ENCODE results near the gene GPR137.
"Not testable (repeated sequence)": the region's sequence is repeated elsewhere in the genome, so short reads cannot be mapped to it uniquely, and the experiment has no call there.

GPR137 gene

DNA sequence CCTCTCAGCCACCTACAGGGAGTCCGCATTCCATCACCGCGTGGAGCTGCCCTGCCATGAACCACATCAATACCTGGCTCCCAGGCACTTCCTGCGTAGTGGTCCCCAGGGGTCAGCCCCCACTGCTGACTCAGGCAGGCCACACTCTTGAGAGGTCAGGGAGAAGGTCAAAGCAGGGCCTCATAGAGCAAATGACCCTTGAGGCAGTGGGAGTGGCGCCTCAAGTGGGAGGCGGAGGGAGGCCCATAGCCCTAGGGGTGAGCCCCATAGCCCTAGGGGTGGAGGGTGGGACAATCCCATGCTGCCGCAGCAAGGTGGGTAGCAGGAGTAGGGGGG is 37.2 kb downstream of the GPR137 start:
- Histone ChIP-seq H3K9ac (ENCODE audit: low read length) (no peak overlapping the region), H3K4me3 (ENCODE audit: low read depth in 1 of 2, low read length in 2 of 2) (no peak overlapping the region), H3K4me1 (ENCODE audit: insufficient read depth, low read length) (peaks cover 9% of the 10 kb centered on the region), H3K27ac (ENCODE audit: low read depth, low read length) (no peak overlapping the region), H3K9me3 (ENCODE audit: low read length) (no peaks in the 10 kb centered on the region), H3K36me3 (ENCODE audit: insufficient read depth, low read length) (no peaks in the 10 kb centered on the region), H3K27me3 (ENCODE audit: control insufficient read depth in 1 of 2, insufficient read depth in 2 of 2, low read length in 2 of 2) (no peaks in the 10 kb centered on the region)

GRCh38 chr11:64323373-64323772 is 37.7 kb downstream of the GPR137 start:
- no peak overlapping the region for H3K4me3 ChIP-seq (ENCODE audit: low read depth in 1 of 2, low read length in 2 of 2)

DNA sequence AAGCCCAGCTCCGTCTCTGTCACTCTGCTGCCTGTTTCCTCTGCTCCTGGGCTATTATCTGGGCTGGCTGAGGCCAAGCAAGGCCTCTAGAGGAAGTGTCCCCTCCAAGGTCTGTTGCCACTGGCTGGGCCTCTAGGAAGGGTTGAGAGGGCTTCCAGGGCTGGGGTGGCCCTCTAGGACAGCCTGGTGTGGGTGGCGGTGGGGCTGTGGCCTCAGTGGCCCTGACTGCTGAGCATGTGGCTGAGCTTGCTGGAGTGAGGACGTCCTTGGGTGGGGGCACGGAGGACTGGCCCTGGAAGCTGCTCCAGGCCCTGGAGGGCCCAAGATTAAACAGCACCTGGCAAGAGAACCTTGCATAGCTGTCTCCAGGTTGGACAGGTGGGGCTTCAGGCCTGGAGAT is 38.3 kb downstream of the GPR137 start:
- not testable (repeated sequence) for H3K36me3 ChIP-seq (ENCODE audit: insufficient read depth, low read length); H3K9ac ChIP-seq (ENCODE audit: low read length); H3K27me3 ChIP-seq (ENCODE audit: control insufficient read depth in 1 of 2, insufficient read depth in 2 of 2, low read length in 2 of 2); H3K27ac ChIP-seq (ENCODE audit: low read depth, low read length); H3K4me3 ChIP-seq (ENCODE audit: low read depth in 1 of 2, low read length in 2 of 2); H3K4me1 ChIP-seq (ENCODE audit: insufficient read depth, low read length); H3K9me3 ChIP-seq (ENCODE audit: low read length)

More at GRCh38 chr11:64323373-64323772, 37.7 kb downstream of the GPR137 start:
- Histone ChIP-seq H3K27me3 (ENCODE audit: control insufficient read depth in 1 of 2, insufficient read depth in 2 of 2, low read length in 2 of 2) (no peaks in the 10 kb centered on the region), H3K27ac (ENCODE audit: low read depth, low read length) (no peak overlapping the region), H3K9ac (ENCODE audit: low read length) (no peak overlapping the region), H3K4me1 (ENCODE audit: insufficient read depth, low read length) (peaks cover 9% of the 10 kb centered on the region), H3K36me3 (ENCODE audit: insufficient read depth, low read length) (no peaks in the 10 kb centered on the region), H3K9me3 (ENCODE audit: low read length) (no peaks in the 10 kb centered on the region)

GRCh38 chr11:64324692-64325469 is 39.2 kb downstream of the GPR137 start:
- no peak overlapping the region for H3K27ac ChIP-seq (ENCODE audit: low read depth, low read length)
- H3K4me1 ChIP-seq (ENCODE audit: insufficient read depth, low read length): no peaks in the 10 kb centered on the region

DNA sequence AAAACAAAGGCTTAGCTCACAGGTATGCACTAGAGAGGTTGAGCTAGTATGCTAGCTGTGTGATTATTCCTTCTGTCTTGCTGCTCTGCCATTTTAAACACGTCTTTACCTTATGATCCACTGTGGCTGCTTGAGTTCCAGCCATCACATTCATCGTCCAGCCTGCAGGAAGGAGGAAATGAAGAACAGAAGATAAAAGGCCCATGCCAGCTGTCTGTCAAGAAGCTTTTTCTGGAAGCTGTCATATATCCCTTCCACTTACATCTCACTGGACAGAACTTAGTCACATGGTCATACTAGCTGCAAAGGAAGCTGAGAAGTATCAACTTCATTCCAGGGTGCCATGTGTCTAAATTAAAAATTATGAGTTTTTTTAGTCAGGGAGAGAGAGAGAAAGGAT is 41.7 kb downstream of the GPR137 start:
- no peaks in the 10 kb centered on the region for H3K36me3 ChIP-seq (ENCODE audit: insufficient read depth, low read length)
- H3K9ac ChIP-seq (ENCODE audit: low read length): no peak overlapping the region
- no peak overlapping the region for H3K27ac ChIP-seq (ENCODE audit: low read depth, low read length)
- H3K4me3 ChIP-seq (ENCODE audit: low read depth in 1 of 2, low read length in 2 of 2): no peak overlapping the region
- no peaks in the 10 kb centered on the region for H3K4me1 ChIP-seq (ENCODE audit: insufficient read depth, low read length)
- no peaks in the 10 kb centered on the region for H3K9me3 ChIP-seq (ENCODE audit: low read length)
- no peaks in the 10 kb centered on the region for H3K27me3 ChIP-seq (ENCODE audit: control insufficient read depth in 1 of 2, insufficient read depth in 2 of 2, low read length in 2 of 2)

More at GRCh38 chr11:64324692-64325469, 39.2 kb downstream of the GPR137 start:
- Histone ChIP-seq H3K27me3 (ENCODE audit: control insufficient read depth in 1 of 2, insufficient read depth in 2 of 2, low read length in 2 of 2) (no peaks in the 10 kb centered on the region), H3K9me3 (ENCODE audit: low read length) (no peaks in the 10 kb centered on the region), H3K36me3 (ENCODE audit: insufficient read depth, low read length) (no peaks in the 10 kb centered on the region), H3K4me3 (ENCODE audit: low read depth in 1 of 2, low read length in 2 of 2) (no peak overlapping the region), H3K9ac (ENCODE audit: low read length) (no peak overlapping the region)

DNA sequence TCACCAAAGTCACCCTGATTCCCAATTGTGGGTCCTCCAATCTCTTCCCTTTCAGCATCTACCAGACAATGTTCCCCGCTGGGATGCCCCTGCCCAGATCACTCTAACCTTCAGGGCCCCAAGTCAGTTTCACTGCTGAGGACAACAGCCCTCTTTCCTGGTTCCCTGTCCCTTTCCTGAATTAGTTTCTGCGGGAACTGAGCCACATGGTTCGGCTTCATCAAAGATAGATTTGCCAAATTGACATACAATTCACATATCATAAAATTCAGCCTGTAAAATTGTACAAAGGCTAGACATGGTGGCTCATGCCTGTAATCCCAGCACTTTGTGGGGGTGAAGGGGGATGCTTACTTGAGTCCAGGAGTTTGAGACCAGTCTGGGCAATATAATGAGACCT is 42.3 kb downstream of the GPR137 start:
- H3K27me3 ChIP-seq (ENCODE audit: control insufficient read depth in 1 of 2, insufficient read depth in 2 of 2, low read length in 2 of 2): no peaks in the 10 kb centered on the region
- H3K4me3 ChIP-seq (ENCODE audit: low read depth in 1 of 2, low read length in 2 of 2): no peak overlapping the region
- H3K9me3 ChIP-seq (ENCODE audit: low read length): no peaks in the 10 kb centered on the region
- no peak overlapping the region for H3K9ac ChIP-seq (ENCODE audit: low read length)
- no peaks in the 10 kb centered on the region for H3K36me3 ChIP-seq (ENCODE audit: insufficient read depth, low read length)
- H3K27ac ChIP-seq (ENCODE audit: low read depth, low read length): no peak overlapping the region
- H3K4me1 ChIP-seq (ENCODE audit: insufficient read depth, low read length): no peaks in the 10 kb centered on the region

DNA sequence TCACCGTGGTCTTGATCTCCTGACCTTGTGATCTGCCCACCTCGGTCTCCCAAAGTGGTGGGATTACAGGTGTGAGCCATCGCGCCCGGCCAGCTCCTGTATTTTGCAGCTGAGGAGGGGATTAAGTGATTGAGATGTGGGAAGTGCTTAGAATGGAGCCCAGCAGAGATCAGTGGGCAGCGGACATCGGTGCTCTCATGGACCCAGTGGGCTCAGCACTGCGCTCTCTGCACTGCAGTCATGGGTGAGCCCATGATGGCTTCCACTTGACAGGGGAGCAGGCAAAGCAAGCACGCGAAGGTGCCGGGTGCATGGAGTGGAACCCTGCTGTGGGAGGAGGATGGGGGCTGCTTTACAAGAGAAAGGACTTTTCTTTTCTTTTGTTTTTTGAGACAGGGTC is 45.2 kb downstream of the GPR137 start:
- no peak overlapping the region for H3K27ac ChIP-seq (ENCODE audit: low read depth, low read length)
- no peak overlapping the region for H3K9ac ChIP-seq (ENCODE audit: low read length)
- H3K4me1 ChIP-seq (ENCODE audit: insufficient read depth, low read length): no peaks in the 10 kb centered on the region
- H3K9me3 ChIP-seq (ENCODE audit: low read length): no peaks in the 10 kb centered on the region
- no peaks in the 10 kb centered on the region for H3K27me3 ChIP-seq (ENCODE audit: control insufficient read depth in 1 of 2, insufficient read depth in 2 of 2, low read length in 2 of 2)
- H3K4me3 ChIP-seq (ENCODE audit: low read depth in 1 of 2, low read length in 2 of 2): no peak overlapping the region
- H3K36me3 ChIP-seq (ENCODE audit: insufficient read depth, low read length): no peaks in the 10 kb centered on the region

- no peaks in the 10 kb centered on the region for H3K4me1 ChIP-seq (ENCODE audit: insufficient read depth, low read length)
- no peaks in the 10 kb centered on the region for H3K9me3 ChIP-seq (ENCODE audit: low read length)
- no peaks in the 10 kb centered on the region for H3K36me3 ChIP-seq (ENCODE audit: insufficient read depth, low read length)
- H3K9ac ChIP-seq (ENCODE audit: low read length): no peak overlapping the region
- no peak overlapping the region for H3K27ac ChIP-seq (ENCODE audit: low read depth, low read length)
- no peak overlapping the region for H3K4me3 ChIP-seq (ENCODE audit: low read depth in 1 of 2, low read length in 2 of 2)
- no peaks in the 10 kb centered on the region for H3K27me3 ChIP-seq (ENCODE audit: control insufficient read depth in 1 of 2, insufficient read depth in 2 of 2, low read length in 2 of 2)
These were observed 46.1 kb downstream of the GPR137 start for GRCh38 chr11:64331569-64332371.

GRCh38 chr11:64333556-64333955 is 47.9 kb downstream of the GPR137 start:
- Histone ChIP-seq H3K9ac (ENCODE audit: low read length) (no peak overlapping the region), H3K36me3 (ENCODE audit: insufficient read depth, low read length) (no peaks in the 10 kb centered on the region), H3K4me3 (ENCODE audit: low read depth in 1 of 2, low read length in 2 of 2) (no peak overlapping the region), H3K9me3 (ENCODE audit: low read length) (no peaks in the 10 kb centered on the region), H3K27me3 (ENCODE audit: control insufficient read depth in 1 of 2, insufficient read depth in 2 of 2, low read length in 2 of 2) (no peaks in the 10 kb centered on the region), H3K4me1 (ENCODE audit: insufficient read depth, low read length) (no peaks in the 10 kb centered on the region), H3K27ac (ENCODE audit: low read depth, low read length) (no peak overlapping the region)

GRCh38 chr11:64334764-64335735 is 49.4 kb downstream of the GPR137 start:
- Histone ChIP-seq H3K9me3 (ENCODE audit: low read length) (no peaks in the 10 kb centered on the region), H3K9ac (ENCODE audit: low read length) (no peak overlapping the region), H3K27ac (ENCODE audit: low read depth, low read length) (no peak overlapping the region), H3K4me3 (ENCODE audit: low read depth in 1 of 2, low read length in 2 of 2) (no peak overlapping the region), H3K4me1 (ENCODE audit: insufficient read depth, low read length) (no peaks in the 10 kb centered on the region), H3K36me3 (ENCODE audit: insufficient read depth, low read length) (no peaks in the 10 kb centered on the region), H3K27me3 (ENCODE audit: control insufficient read depth in 1 of 2, insufficient read depth in 2 of 2, low read length in 2 of 2) (no peaks in the 10 kb centered on the region)
